Esophagus muscularis mucosa (tissue), 3 donors: ENCODE measurements around the gene PTPN20.

Experiments
- EP300 ChIP-seq: sonication (generic); formaldehyde crosslinking; IDR thresholded peaks from one replicate; pipeline ENCODE4 v1.6.1; 2017; ENCODE audit warnings: antibody characterized with exemption
- TF ChIP-seq, protein P1 (sequence below), 3 experiments: fragments of 200-600 bp in 2 of 3; fragments of 450-650 bp in 1 of 3; sonication (generic) in 2 of 3; IDR thresholded peaks; one replicate each; pipeline ENCODE4 v1.5.1; 2017 to 2019; ENCODE audit warnings: antibody characterized with exemption in 3 of 3, mild to moderate bottlenecking in 2 of 3, moderate library complexity in 1 of 3

DNA sequence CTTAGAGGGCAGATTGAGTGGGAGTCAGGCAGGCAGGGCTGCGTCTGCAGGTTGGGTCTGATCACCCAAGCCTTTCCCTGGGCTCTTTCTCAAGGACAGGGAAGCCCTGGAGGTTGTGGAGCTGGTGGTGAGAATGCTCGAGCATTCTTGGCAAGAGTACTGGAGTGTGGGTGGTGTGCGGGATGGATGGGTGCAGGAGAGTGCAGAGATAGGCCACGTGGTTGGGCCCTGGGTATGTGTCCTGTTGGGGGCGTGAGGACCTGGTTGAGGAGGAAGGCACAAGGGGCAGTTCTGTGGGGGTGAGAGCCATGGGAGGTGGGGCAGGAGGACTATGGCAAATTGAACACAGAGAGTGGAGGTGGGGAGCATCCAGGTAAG is 135.9 kb downstream of the PTPN20 start:
- TF ChIP-seq, protein P1, sequence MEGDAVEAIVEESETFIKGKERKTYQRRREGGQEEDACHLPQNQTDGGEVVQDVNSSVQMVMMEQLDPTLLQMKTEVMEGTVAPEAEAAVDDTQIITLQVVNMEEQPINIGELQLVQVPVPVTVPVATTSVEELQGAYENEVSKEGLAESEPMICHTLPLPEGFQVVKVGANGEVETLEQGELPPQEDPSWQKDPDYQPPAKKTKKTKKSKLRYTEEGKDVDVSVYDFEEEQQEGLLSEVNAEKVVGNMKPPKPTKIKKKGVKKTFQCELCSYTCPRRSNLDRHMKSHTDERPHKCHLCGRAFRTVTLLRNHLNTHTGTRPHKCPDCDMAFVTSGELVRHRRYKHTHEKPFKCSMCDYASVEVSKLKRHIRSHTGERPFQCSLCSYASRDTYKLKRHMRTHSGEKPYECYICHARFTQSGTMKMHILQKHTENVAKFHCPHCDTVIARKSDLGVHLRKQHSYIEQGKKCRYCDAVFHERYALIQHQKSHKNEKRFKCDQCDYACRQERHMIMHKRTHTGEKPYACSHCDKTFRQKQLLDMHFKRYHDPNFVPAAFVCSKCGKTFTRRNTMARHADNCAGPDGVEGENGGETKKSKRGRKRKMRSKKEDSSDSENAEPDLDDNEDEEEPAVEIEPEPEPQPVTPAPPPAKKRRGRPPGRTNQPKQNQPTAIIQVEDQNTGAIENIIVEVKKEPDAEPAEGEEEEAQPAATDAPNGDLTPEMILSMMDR (IDR thresholded peaks at IDR 0.05) = no peak
- TF ChIP-seq EP300 = no peak
